Astrocyte (in vitro differentiated cells and primary cell): Measurements from ENCODE around the gene PRMT2. TPM values are rescaled to one million over a fixed set of nuclear protein-coding genes. Genes with fewer than 3 reads are reported as not detected.
"Not testable (repeated sequence)": the region's sequence is repeated elsewhere in the genome, so short reads cannot be mapped to it uniquely, and the experiment has no call there.

ENCODE experiments used
- DNase-seq: peaks from one replicate; pipeline ENCODE4 v3.0.0-alpha.2; 2010; ENCODE audit warnings: low read depth
- FAIRE-seq: peaks from 2 replicates; lab custom pipeline; 2011; peaks lifted over from hg19 to GRCh38; lab: Jason Lieb, UNC
- H2AFZ ChIP-seq: 2 replicates; pipeline ENCODE4 v1.6.0; 2012; ENCODE audit warnings: low read depth, low read length, inconsistent platforms
- H3K27ac ChIP-seq: 2 replicates; pipeline ENCODE4 v1.5.1; 2011; ENCODE audit warnings: low read depth, low read length, inconsistent platforms
- H3K27me3 ChIP-seq: 2 replicates; pipeline ENCODE4 v1.6.0; 2011; ENCODE audit warnings: low read length, inconsistent platforms; ENCODE audit not compliant: insufficient read depth
- H3K36me3 ChIP-seq: 2 replicates; pipeline ENCODE4 v1.5.1; 2011; ENCODE audit warnings: low read length, inconsistent platforms; ENCODE audit not compliant: insufficient read depth
- H3K4me1 ChIP-seq: 2 replicates; pipeline ENCODE4 v1.5.1; 2011; ENCODE audit warnings: low read length, inconsistent platforms; ENCODE audit not compliant: insufficient read depth
- H3K4me2 ChIP-seq: 2 replicates; pipeline ENCODE4 v1.6.0; 2012; ENCODE audit warnings: low read length, inconsistent platforms
- H3K4me3 ChIP-seq: 2 replicates; pipeline ENCODE4 v1.5.1; 2011; ENCODE audit warnings: low read depth, mild to moderate bottlenecking, low read length, inconsistent platforms; ENCODE audit not compliant: insufficient read depth
- H3K79me2 ChIP-seq: 2 replicates; pipeline ENCODE4 v1.6.0; 2012; ENCODE audit warnings: mild to moderate bottlenecking, low read length, inconsistent platforms; ENCODE audit not compliant: insufficient read depth
- H3K9ac ChIP-seq: 2 replicates; pipeline ENCODE4 v1.6.0; 2012; ENCODE audit warnings: mild to moderate bottlenecking, low read length, inconsistent platforms
- H3K9me3 ChIP-seq: 2 replicates; pipeline ENCODE4 v1.5.1; 2012; ENCODE audit warnings: low read depth, mild to moderate bottlenecking, low read length, inconsistent platforms; ENCODE audit not compliant: insufficient read depth
- H4K20me1 ChIP-seq: 2 replicates; pipeline ENCODE4 v1.6.0; 2012; ENCODE audit warnings: low read length, inconsistent platforms; ENCODE audit not compliant: insufficient read depth
- H3K27ac Mint-ChIP-seq: one replicate; pipeline ENCODE4 v1.8.0; 2021; ENCODE audit warnings: mild to moderate bottlenecking, mixed read lengths; ENCODE audit not compliant: unreplicated experiment
- H3K27me3 Mint-ChIP-seq: one replicate; pipeline ENCODE4 v1.8.0; 2021; ENCODE audit warnings: low read depth, mixed read lengths; ENCODE audit not compliant: unreplicated experiment
- H3K36me3 Mint-ChIP-seq: one replicate; pipeline ENCODE4 v1.8.0; 2021; ENCODE audit warnings: low read depth, mixed read lengths; ENCODE audit not compliant: unreplicated experiment
- H3K4me1 Mint-ChIP-seq: one replicate; pipeline ENCODE4 v1.8.0; 2021; ENCODE audit warnings: low read depth, mixed read lengths; ENCODE audit not compliant: unreplicated experiment
- H3K4me3 Mint-ChIP-seq: one replicate; pipeline ENCODE4 v1.8.0; 2021; ENCODE audit warnings: mild to moderate bottlenecking, moderate library complexity, mixed read lengths; ENCODE audit not compliant: unreplicated experiment
- H3K9me3 Mint-ChIP-seq: one replicate; pipeline ENCODE4 v1.8.0; 2021; ENCODE audit warnings: mild to moderate bottlenecking, mixed read lengths; ENCODE audit not compliant: unreplicated experiment
- EZH2 ChIP-seq: IDR thresholded peaks from 2 replicates; pipeline ENCODE4 v1.6.1; 2012; ENCODE audit warnings: mild to moderate bottlenecking, low read length, inconsistent platforms; ENCODE audit not compliant: insufficient read depth
- total RNA-seq: library from RNA; stranded (reverse); gene quantifications from 2 replicates; pipeline ENCODE4 v1.2.1, GENCODE V29; 2021
- TF ChIP-seq, protein P1 (sequence below): IDR thresholded peaks from 2 replicates; pipeline ENCODE4 v1.5.1; 2011; ENCODE audit warnings: low read depth, mild to moderate bottlenecking, inconsistent platforms, low read length, moderate library complexity; ENCODE audit not compliant: insufficient read depth

The PRMT2 gene
- total RNA-seq, 1 donor from 2014 or later: 106 TPM

DNA sequence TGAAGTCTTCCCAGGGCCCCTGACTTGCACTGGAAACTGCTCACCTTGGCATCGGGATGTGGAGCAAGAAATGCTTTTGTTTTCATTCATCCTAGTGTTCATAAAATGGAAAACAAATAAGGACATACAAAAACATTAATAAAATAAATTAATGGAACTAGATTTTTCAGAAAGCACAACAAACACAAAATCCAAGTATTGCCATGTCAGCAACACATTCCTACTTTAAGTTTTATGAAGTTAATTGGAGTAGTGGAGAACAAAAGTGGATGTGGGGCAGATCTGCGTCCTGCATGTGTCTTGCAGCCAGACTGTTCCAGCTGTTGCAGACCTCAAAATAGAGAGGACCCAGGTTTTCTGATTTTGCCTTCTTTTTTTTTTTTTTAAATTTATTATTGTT is 32.9 kb downstream of the PRMT2 start:
- H3K9ac ChIP-seq: no peak overlapping the region

DNA sequence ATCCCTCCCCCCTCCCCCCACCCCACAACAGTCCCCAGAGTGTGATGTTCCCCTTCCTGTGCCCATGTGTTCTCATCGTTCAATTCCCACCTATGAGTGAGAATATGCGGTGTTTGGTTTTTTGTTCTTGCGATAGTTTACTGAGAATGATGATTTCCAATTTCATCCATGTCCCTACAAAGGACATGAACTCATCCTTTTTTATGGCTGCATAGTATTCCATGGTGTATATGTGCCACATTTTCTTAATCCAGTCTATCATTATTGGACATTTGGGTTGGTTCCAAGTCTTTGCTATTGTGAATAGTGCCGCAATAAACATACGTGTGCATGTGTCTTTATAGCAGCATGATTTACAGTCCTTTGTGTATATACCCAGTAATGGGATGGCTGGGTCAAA is 33.4 kb downstream of the PRMT2 start:
- H3K4me3 Mint-ChIP-seq, H3K27me3 ChIP-seq, H3K9ac ChIP-seq, H3K79me2 ChIP-seq, H3K4me1 Mint-ChIP-seq, H2AFZ ChIP-seq, H3K36me3 Mint-ChIP-seq, H3K27ac ChIP-seq, H3K27ac Mint-ChIP-seq, H4K20me1 ChIP-seq, H3K9me3 ChIP-seq, H3K9me3 Mint-ChIP-seq, H3K4me3 ChIP-seq, DNase-seq, H3K4me2 ChIP-seq, FAIRE-seq, H3K36me3 ChIP-seq, H3K27me3 Mint-ChIP-seq: not testable (repeated sequence)
- H3K4me1 ChIP-seq: peaks cover 12% of the 10 kb centered on the region

More for the DNA sequence above, 32.9 kb downstream of the PRMT2 start:
- peak overlapping the region; percentile 79 for H3K4me3 Mint-ChIP-seq
- H3K9me3 Mint-ChIP-seq: no peaks in the 10 kb centered on the region
- Histone ChIP-seq H3K27me3 (no peaks in the 10 kb centered on the region), H4K20me1 (no peaks in the 10 kb centered on the region), H3K4me3 (peak overlapping the region; percentile 67), H3K27ac (no peak overlapping the region), H2AFZ (peak overlapping the region; percentile 76), H3K9me3 (no peaks in the 10 kb centered on the region), H3K4me1 (peaks cover 12% of the 10 kb centered on the region), H3K79me2 (no peaks in the 10 kb centered on the region), H3K4me2 (peak overlapping the region; percentile 94), H3K36me3 (peaks cover 8% of the 10 kb centered on the region)
- peaks cover 2% of the 10 kb centered on the region for H3K4me1 Mint-ChIP-seq
- peaks cover 4% of the 10 kb centered on the region for H3K27me3 Mint-ChIP-seq
- no peak for FAIRE-seq
- DNase-seq: no peak
- TF ChIP-seq, protein P1, sequence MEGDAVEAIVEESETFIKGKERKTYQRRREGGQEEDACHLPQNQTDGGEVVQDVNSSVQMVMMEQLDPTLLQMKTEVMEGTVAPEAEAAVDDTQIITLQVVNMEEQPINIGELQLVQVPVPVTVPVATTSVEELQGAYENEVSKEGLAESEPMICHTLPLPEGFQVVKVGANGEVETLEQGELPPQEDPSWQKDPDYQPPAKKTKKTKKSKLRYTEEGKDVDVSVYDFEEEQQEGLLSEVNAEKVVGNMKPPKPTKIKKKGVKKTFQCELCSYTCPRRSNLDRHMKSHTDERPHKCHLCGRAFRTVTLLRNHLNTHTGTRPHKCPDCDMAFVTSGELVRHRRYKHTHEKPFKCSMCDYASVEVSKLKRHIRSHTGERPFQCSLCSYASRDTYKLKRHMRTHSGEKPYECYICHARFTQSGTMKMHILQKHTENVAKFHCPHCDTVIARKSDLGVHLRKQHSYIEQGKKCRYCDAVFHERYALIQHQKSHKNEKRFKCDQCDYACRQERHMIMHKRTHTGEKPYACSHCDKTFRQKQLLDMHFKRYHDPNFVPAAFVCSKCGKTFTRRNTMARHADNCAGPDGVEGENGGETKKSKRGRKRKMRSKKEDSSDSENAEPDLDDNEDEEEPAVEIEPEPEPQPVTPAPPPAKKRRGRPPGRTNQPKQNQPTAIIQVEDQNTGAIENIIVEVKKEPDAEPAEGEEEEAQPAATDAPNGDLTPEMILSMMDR: no peak
- no peak for TF ChIP-seq EZH2
- H3K27ac Mint-ChIP-seq: no peak overlapping the region
- H3K36me3 Mint-ChIP-seq: peaks cover 4% of the 10 kb centered on the region

DNA sequence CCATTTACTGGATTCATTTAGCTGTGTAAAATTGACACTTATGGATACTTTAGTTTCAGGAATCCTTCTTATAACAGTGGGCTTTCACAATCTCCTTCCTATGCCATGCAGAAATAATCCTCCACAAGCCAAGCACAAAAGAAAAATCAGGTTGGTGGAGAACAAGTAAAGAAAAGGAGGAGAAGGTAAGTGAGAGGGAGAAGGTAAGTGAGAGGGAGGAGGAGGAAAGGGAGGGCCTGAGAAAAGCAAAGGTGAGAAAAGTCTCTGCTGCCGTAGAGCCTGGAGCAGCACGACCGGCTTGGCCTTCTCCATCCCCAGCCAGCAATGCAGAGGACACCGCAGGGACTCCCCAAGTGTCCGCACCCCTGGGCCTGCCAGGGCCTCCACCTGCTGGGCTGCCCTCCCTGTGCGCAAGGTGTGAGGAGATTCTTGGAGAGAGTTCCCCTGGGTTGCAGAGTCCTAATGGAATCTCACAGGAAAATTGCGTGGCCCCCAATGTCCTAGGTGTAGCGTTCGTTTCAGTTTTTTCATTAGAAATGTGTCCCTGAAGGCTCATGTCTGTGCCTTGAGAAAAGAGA is 39.0 kb downstream of the PRMT2 start:
- no peak overlapping the region for H3K27ac ChIP-seq
- Mint-ChIP-seq H3K9me3 (no peaks in the 10 kb centered on the region), H3K27ac (no peak overlapping the region), H3K27me3 (peaks cover 7% of the 10 kb centered on the region), H3K36me3 (no peaks in the 10 kb centered on the region), H3K4me3 (no peak overlapping the region), H3K4me1 (peaks cover 8% of the 10 kb centered on the region)
- no peaks in the 10 kb centered on the region for H3K4me1 ChIP-seq
- no peak overlapping the region for H3K4me2 ChIP-seq
- no peak overlapping the region for H2AFZ ChIP-seq
- FAIRE-seq (no peak), DNase-seq (no peak)
- H3K9ac ChIP-seq: no peak overlapping the region
- H3K4me3 ChIP-seq: no peak overlapping the region
- no peaks in the 10 kb centered on the region for H3K36me3 ChIP-seq
- no peaks in the 10 kb centered on the region for H3K9me3 ChIP-seq
- no peak for TF ChIP-seq EZH2
- TF ChIP-seq, protein P1: no peak
- H3K79me2 ChIP-seq: no peaks in the 10 kb centered on the region
- H4K20me1 ChIP-seq: no peaks in the 10 kb centered on the region
- H3K27me3 ChIP-seq: no peaks in the 10 kb centered on the region
